HL-60 (cell line): ENCODE results near the gene TEX101.

Experiments
- POLR2AphosphoS5 ChIP-seq: IDR thresholded peaks from 2 replicates; pipeline ENCODE4 v1.6.1; 2012; ENCODE audit warnings: low read depth
- TF ChIP-seq, protein P1 (sequence below): IDR thresholded peaks from one replicate; pipeline ENCODE4 v1.5.1; 2011; ENCODE audit warnings: low read length, control low read depth, inconsistent platforms; ENCODE audit not compliant: insufficient read depth
- TF ChIP-seq, protein P2 (sequence below): IDR thresholded peaks from 2 replicates; pipeline ENCODE4 v1.6.1; 2012; ENCODE audit warnings: low read depth; ENCODE audit not compliant: insufficient replicate concordance

DNA sequence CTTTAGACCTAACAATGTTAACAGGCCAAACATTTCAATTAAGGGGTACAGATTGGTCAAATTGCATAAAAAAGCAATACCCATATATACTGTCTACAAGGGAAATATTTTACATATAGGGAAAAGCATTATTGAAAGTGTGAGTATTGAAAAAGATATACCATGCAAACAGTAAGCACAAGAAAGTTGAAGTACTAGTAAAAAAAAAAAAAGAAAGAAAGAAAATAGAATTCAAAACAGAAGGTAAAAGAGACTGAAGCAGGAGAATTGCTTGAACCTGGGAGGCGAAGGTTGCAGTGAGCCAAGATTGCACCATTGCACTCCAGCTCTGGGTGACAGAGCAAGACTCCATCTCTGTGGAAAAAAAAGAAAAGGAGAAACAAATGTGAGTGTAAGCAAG lies 5.3 kb upstream of the TEX101 start:
- TF ChIP-seq, protein P1, sequence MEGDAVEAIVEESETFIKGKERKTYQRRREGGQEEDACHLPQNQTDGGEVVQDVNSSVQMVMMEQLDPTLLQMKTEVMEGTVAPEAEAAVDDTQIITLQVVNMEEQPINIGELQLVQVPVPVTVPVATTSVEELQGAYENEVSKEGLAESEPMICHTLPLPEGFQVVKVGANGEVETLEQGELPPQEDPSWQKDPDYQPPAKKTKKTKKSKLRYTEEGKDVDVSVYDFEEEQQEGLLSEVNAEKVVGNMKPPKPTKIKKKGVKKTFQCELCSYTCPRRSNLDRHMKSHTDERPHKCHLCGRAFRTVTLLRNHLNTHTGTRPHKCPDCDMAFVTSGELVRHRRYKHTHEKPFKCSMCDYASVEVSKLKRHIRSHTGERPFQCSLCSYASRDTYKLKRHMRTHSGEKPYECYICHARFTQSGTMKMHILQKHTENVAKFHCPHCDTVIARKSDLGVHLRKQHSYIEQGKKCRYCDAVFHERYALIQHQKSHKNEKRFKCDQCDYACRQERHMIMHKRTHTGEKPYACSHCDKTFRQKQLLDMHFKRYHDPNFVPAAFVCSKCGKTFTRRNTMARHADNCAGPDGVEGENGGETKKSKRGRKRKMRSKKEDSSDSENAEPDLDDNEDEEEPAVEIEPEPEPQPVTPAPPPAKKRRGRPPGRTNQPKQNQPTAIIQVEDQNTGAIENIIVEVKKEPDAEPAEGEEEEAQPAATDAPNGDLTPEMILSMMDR, result no peak
- TF ChIP-seq, protein P2, sequence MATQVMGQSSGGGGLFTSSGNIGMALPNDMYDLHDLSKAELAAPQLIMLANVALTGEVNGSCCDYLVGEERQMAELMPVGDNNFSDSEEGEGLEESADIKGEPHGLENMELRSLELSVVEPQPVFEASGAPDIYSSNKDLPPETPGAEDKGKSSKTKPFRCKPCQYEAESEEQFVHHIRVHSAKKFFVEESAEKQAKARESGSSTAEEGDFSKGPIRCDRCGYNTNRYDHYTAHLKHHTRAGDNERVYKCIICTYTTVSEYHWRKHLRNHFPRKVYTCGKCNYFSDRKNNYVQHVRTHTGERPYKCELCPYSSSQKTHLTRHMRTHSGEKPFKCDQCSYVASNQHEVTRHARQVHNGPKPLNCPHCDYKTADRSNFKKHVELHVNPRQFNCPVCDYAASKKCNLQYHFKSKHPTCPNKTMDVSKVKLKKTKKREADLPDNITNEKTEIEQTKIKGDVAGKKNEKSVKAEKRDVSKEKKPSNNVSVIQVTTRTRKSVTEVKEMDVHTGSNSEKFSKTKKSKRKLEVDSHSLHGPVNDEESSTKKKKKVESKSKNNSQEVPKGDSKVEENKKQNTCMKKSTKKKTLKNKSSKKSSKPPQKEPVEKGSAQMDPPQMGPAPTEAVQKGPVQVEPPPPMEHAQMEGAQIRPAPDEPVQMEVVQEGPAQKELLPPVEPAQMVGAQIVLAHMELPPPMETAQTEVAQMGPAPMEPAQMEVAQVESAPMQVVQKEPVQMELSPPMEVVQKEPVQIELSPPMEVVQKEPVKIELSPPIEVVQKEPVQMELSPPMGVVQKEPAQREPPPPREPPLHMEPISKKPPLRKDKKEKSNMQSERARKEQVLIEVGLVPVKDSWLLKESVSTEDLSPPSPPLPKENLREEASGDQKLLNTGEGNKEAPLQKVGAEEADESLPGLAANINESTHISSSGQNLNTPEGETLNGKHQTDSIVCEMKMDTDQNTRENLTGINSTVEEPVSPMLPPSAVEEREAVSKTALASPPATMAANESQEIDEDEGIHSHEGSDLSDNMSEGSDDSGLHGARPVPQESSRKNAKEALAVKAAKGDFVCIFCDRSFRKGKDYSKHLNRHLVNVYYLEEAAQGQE, result no peak
- TF ChIP-seq POLR2AphosphoS5, result no peak
